ENCODE results near the gene PSMB5.
"Not testable (repeated sequence)": the region's sequence is repeated elsewhere in the genome, so short reads cannot be mapped to it uniquely, and the experiment has no call there.

The PSMB5 gene

GRCh38 chr14:23018107-23018506, 16.6 kb downstream of the PSMB5 start:
- DNase-seq = no peak

GRCh38 chr14:23017091-23017490, 17.6 kb downstream of the PSMB5 start:
- no peak for DNase-seq

GRCh38 chr14:23015618-23016017, 19.1 kb downstream of the PSMB5 start:
- no peak for DNase-seq

DNA sequence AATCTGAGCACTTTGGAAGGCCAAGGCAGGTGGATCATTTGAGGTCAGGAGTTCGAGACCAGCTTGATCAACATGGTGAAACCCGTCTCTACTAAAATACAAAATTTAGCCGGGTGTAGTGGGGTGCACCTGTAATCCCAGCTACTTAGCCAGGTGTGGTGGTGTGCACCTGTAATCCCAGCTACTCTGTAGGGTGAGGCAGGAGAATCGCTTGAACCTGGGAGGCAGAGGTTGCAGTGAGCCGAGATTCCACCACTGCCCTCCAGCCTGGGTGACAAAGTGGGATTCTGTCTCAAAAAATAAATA, 21.0 kb downstream of the PSMB5 start:
- DNase-seq = not testable (repeated sequence)

DNA sequence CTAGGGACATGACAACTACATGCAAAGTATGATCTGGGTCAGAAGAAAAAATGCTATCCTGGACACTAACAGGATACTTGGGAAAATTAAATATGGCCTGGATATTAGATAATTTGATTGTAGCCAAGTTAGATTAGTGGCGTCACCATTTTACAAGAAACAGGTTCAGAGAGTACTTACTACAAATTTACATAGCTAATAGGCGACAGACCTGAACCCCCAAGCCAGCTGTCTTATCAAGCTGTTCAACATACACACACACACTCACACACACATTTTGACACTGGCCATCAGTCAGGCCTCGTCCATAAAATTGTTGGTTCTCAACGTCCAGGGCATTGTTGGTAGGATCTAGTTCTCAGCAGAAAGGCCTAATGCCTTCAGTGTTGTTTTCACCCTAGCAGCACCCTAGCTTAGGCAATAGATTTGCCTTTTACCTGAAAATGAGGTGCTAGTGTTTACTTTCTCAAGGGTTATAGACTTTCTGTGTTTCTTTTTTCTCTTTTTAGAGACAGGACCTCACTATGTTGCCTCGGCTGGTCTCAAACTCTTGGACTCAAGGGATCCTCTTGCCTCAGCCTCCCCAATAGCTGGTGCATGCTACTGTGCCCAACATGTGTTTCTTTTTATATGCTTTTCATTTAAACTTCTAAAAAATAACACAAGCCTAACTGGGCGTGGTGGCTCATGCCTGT, 21.5 kb downstream of the PSMB5 start:
- DNase-seq = peak; percentile 17

- DNase-seq = peak; percentile 91
Observed at GRCh38 chr14:23009939-23010726, 24.6 kb downstream of the PSMB5 start, which contains the start of gene C14orf93. Gene C14orf93, minus strand, starts transcription at chr14:23010143. Its CDS starts 11,120 bp downstream, at chr14:22999023.

- DNase-seq = no peak
Observed at GRCh38 chr14:23009483-23009938, 25.2 kb downstream of the PSMB5 start.

- no peak for DNase-seq
Observed at GRCh38 chr14:23008831-23009230, 25.9 kb downstream of the PSMB5 start.

DNA sequence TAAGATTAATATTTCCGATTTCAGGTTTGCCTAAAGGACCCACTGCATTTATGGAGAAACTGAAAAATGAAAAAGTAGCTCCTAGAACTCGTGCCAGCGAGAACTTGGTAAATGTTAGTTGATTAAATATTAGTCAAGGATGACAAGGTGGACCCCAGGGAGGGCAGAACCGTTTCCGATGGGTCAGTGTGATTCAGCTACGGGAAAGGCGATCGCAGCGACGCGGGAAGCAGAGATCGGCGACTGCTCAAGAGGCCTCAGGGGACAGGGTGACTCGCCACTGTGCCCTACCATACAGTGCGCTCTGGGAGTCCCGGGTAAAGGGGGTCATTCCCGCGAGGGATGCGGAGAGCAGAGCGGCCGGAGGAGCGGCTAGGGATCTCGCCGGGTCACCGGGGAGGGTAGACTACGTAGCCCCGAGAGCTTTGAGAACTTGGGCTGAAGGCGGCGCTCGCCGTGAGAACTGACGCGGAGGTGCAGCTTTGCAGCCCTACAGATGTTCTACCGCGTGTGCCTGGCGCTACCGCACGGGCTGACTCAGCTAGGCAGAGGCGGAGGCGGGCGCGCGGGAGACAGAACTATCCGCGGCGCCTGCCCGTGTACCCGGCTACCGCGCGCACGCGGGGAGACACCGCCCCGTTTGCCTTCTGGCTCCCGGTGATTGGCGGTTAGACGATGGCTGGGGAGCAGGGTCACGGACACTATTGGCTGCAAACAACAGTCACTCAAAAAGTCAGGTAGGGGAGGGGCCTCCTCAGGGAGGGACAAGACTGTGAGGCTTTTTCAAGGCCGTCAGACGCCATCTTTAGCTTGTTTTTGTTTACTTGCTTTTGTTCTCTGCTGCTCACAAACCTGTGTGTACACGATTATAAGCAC, 27.9 kb downstream of the PSMB5 start:
- peak; percentile 98 for DNase-seq

DNA sequence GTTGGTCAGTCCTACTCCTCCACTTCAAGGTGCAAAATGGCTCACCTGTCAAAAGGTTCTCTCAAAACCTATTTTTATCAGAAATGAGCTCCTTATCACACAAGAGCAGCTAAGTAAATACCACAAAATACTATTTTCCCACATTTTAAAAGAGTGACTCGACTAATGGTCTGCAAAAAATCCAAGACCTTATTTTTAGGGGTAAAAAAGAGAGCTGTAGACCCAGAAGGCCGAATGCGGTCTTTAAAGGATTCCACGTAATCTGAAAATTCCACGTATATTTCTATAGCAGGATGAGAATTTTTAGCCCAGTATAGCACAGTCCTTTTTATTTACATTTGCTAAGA, 28.5 kb downstream of the PSMB5 start:
- no peak for DNase-seq

GRCh38 chr14:23005451-23006187, 29.1 kb downstream of the PSMB5 start:
- DNase-seq = no peak

DNA sequence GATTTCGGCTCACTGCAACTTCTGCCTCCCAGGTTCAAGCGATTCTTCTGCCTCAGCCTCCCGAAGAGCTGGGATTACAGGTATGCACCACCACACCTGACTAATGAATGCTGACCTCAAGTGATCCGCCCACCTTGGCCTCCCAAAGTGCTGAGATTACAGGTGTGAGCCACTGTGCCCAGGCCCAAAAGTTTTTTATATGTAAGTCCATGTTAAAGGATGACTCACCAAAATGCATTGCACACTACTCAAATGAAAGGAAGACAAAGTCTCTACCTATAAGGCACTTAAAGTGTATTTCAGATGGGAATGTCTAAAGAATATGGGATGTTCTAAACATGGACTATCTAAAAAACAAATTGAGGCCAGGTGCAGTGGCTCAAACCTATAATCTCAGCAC, 30.4 kb downstream of the PSMB5 start:
- DNase-seq = not testable (repeated sequence)

GRCh38 chr14:23002592-23002991, 32.1 kb downstream of the PSMB5 start:
- no peak for DNase-seq

- no peak for DNase-seq
Observed at GRCh38 chr14:23000860-23001259, 33.8 kb downstream of the PSMB5 start.

DNA sequence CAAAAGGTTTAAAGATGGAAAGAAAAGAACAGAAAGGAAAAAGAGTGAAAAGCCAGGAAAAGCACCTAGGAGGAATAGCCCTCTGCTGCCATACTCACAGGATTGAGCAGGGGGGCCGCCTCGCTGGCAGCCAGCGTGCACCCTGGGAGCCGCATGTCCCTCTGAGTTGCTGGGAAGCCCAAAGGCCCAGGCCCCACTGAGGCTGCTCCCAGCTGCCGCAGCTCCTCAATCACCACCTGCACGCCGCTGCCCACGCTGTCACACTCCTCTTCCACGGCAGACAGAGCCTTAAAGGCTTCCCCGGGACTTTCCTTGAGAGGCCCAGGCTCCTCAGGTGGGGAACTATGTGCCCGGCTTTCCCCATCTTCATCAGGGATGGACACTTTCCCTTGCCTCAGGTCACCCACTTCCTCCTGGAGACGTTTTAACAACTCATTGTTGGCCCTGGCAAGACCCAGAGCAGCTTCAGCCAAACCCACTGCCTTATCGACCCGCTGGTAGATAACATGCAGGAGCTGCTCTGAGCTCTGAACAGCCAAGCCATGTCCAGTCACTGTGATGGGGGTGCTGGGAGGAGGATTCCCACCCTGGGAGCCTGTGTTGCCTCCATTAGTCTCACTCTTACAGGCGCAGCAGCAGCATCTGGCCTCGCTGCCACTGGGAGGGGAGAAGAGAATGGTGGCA, 36.2 kb downstream of the PSMB5 start:
- peak; percentile 12 for DNase-seq

DNA sequence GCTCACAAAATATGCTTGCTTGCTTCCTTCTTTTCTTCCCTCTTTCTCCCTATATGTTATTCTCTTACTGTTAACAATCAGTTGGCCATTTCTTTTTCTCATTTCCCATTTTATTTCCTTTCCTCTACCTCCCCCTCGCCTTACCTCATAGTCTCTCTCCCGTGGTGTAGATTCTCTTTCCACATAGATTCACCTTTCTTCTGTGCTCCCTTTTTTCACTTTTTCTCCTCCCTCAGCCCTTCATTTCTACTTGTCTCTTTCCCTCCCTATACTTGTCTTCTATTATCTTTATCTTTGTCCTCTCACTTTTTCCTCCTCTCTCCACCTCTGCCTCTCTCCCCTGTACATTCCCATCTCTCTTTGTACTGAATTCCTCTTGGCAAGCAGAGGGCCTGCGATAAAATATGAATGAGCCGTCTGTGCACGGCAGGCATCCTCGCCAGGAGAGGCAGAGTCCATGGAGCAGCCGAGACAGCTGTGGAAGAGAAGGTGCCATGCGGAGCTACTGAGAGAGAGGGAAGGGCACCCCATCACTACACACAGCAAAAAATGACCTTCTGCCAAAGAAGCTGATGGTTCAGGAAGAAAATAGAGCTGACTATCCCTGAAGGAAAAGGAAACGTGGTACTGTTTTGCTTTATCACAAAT, 36.9 kb downstream of the PSMB5 start:
- peak; percentile 10 for DNase-seq

DNA sequence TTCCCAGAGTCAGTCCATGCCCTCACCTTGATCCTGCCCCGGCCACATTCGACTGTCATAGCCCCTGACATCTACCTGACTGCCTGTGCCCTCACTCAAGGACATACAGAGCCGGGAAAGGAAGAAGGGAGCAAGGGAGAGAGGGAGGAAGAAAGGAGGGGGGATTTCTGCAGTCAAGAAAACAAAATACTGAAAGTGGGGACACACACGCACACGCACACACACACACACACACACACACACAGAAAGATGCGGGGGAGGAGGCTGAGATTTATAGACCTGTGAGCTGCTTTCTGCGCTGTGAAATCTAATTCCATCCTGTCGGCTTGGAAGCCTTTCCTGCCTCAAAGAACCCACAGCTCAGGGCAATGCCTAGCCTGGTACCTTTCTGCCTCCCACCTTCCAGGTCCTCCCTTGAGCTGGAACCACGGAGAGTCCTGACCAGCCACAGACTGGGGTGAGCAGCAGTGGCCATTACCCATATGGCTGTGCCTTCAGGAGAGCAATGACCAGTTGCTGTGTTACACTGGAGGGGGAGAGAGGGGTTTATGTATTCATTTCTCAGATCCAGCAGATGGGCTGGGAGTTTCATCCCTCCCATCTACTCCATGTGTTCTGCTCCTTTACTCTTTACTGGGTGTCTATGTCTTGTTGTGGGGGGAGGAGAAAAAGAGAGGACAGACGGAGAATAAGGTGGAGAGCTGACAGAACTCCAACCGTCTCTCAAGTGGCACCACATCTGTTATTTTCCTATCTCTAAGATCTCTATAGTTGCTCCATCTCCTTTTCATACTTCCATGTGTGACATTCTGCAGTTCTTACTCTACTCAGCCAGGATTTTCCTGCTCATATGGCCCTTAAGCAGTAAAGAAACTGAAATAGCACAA, 37.7 kb downstream of the PSMB5 start:
- peak; percentile 75 for DNase-seq

DNA sequence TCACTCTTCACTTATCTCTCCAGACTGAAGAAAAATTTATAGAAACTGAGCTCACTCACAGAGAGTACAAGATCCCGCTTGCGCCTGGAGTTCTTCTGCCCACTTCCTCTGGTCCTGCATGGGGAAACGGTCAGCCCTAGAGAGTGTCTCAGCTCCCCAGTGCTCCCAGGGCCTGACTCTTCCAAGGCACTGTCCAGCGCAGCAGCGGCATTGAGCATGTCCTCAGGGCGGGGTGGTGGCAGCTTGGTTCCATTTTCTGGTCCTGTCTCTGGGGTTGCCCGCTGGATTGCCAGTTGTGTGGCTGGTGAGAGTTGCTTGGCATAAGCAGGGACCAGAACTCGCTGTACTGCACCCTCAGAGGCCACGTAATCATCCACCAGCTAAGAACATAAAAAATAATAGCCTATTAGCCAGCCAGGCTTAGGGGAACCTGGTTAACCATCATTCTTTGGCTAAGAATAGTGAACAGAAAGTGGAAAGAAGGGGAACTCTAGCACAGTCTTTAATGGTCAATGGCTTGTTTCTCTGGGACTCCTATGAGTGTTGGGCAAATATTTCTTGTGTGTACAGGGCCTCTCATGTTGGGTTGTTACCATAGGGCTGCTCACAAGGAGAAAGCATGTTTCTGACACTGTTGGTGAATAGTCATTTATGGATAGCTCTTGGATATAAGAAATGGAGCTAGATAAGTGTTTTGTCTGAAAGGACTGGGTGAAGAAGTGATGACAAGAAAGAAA, 38.6 kb downstream of the PSMB5 start:
- DNase-seq = no peak

DNA sequence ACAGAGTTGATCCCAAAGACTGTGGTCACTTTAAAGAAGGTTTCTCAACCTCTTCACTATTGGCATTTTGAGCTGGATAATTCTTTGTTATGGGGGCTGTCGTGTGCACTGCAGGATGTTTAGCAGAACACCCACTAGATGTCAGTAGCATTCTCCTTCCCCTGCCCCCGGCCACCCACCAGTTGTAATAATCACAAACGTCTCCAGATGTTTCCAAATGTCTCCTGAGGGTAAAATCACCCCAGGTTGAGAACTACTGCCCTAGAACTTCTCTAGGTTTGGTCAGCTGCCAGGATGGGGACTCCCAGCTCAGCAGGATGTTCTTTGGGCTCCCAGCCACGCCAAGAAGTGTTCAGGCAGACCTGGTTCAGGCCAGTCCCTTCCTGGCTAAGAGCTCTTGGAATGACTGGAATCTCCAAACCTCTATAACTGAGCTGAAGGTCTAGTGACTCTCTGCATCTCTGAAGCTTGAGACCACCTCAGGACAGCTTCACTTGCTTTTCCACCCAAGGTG, 39.9 kb downstream of the PSMB5 start:
- peak; percentile 64 for DNase-seq
